Renal pelvis (tissue), 4 donors: ENCODE results near the gene IDUA. TPM values are rescaled to one million over a fixed set of nuclear protein-coding genes. Genes with fewer than 3 reads are reported as not detected.

Experiments used
- DNase-seq: peaks from one replicate; pipeline ENCODE4 v3.0.0-alpha.2; 2013
- polyA plus RNA-seq, 3 donors: library from polyadenylated mRNA; unstranded; fragments of 120-200 nt; gene quantifications; one replicate each; pipeline ENCODE4 v1.2.1, GENCODE V29; 2013; ENCODE audit not compliant: insufficient read length in 3 of 3

The IDUA gene
- polyA plus RNA-seq, 3 donors, result 17.2 to 19.8 (median 19.0) TPM

DNA sequence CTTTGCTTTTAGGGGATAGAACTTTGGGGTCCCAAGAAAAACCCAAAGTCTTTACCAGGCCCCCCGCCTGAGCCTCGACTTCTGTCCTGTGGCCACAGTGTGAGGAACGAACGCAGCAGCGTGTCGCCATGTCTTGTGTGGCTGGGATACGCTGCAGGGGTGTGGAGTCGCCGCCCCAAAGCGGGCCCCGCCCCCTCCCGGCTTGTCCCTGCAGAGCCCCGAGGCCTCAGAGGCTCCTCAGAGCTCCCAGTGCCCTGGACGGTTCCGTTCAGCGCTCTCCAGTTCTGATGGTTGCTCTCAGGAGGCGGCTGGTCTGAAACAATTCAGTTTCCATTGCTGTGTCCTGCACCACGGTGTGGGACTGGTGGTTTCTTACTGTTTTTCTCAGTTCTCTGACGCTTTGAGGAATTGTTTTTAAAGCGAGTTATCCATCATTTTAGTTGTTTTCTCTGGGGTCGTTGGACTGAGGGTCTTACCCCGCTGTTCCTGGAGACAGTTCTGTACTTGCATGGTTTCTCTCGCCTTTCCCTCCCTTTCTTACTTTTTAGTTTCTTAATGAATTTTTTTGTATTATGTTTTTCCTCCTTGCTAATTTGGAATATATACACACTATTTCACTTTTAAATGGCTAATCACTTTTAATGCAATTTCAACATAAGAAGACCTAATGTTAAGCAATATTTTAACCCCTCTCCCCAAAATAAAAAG is 1.6 kb upstream of the IDUA start:
- DNase-seq, result no peak

GRCh38 chr4:986428-986878 is 391 bp upstream of the IDUA start:
- DNase-seq, result no peak

GRCh38 chr4:987624-988513 is 1.0 kb downstream of the IDUA start:
- no peak for DNase-seq

DNA sequence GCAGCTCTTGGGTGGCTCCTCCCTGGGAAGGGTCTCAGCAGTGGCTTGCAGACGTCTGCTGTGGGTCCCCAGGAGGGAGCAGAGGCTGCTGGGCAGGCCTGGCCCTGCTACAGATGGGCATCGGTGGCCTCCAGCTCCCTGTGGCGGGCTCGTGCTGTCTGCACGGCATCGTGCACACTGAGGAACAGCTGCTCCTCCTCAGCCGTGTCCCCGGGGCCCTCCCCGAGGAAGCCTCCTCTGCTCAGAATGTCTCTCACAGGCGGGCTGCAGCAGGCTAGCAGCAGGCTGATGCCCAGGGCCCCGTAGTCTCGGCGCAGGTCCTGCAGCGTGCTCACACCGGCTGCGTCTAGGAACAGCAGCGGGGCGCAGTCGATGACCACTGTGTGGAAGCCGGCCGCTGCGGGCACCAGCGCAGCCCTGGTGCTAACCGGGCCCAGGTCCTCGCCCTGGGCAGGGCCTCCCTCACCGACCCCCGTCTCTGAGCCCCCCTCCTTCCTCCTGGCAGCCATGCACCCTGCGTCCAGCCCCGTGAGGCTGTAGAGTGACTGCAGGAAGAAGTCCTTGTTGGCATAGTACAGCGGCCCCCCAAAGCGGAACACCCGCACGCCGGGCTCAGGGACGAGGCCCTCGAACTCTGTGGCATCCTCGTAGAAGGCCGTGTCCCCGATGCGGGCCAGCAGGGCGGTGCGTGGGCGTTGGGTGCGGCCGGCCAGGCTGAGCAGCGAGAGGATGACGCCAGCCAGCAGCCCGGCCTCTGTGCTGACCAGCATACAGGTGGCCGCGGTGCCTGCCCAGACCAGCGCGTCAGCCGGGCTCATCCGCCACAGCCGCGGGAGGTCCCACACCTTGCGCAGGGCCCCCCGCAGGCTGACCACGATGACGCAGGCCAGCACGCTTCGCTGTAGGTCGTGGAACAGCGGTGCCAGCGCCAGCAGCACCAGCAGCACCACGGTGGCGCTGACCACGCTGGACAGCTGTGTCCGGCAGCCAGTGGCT is 2.2 kb downstream of the IDUA start:
- no peak for DNase-seq

DNA sequence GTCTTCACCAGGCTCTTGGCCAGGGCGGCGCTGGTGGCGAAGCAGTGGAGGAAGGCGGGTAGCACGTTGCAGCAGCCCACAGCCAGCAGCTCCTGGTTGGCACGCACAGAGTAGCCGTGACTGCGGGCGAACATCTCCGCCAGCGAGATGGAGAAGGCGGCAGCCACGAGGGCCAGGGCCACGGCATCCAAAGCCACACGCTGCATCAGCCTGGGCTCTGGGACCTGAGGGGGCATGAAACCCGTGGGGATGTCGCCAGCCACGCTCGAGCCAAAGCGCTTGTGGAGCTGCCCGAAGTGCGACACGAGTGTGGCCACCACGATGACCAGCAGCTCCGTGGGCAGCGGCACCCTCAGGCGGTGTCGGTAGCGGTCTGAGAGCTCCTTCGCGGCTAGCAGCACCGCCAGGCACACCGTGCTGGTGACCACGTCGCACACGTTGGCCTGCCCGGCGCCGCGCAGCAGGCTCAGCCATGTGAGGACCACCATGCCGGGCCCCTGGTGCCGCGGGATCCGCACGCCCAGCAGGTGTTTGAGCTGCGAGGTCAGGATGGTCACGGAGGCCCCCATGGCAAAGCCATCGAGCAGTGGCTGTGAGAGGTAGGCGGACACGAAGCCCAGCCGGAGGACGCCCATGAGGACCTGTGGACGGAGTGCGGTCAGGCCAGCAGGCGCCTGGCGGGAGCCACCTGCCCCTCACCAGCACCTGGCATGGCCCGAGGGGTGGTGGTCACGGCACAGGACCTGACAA is 3.1 kb downstream of the IDUA start:
- DNase-seq, result no peak

GRCh38 chr4:990746-991367 is 4.0 kb downstream of the IDUA start:
- no peak for DNase-seq

DNA sequence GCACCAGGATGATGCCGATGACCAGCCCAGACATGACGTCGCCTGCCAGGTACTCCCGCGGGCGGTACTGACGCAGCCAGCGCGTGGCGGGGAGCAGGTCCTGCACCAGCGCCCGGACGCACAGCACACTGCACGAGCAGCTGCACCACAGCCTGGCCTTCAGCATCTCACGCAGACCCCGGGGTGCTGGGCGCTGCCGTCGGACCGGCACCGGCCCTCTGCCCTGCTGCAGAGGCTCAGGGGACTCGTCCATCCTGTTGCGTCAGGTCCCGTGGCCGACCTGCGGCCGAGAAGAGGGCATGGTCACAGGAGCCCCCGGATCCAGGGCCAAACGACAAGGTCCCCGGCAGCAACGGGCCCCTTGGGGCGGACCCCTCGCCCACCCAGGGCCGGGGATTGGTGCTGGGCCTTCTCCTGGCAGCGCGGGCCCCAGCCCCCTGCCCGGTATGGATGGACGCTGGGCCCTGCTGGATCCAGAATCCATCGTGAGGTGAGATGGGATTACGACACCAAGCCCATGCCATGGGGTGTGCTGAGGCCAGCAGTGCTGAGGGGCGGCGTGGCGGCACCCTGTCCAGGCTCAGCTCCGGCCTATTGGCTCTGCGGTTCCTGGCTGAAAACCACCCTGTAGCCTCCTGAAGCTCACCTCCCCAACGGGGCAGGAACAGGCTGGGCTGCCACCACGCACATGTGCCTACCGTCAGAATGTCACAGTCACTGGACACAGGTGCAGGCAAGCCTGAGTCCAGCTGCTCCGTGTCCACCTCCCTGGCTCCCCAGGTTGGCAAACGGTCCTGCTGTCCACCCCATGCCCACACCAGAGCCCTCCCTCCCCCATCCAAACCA is 4.8 kb downstream of the IDUA start:
- DNase-seq, result no peak

DNA sequence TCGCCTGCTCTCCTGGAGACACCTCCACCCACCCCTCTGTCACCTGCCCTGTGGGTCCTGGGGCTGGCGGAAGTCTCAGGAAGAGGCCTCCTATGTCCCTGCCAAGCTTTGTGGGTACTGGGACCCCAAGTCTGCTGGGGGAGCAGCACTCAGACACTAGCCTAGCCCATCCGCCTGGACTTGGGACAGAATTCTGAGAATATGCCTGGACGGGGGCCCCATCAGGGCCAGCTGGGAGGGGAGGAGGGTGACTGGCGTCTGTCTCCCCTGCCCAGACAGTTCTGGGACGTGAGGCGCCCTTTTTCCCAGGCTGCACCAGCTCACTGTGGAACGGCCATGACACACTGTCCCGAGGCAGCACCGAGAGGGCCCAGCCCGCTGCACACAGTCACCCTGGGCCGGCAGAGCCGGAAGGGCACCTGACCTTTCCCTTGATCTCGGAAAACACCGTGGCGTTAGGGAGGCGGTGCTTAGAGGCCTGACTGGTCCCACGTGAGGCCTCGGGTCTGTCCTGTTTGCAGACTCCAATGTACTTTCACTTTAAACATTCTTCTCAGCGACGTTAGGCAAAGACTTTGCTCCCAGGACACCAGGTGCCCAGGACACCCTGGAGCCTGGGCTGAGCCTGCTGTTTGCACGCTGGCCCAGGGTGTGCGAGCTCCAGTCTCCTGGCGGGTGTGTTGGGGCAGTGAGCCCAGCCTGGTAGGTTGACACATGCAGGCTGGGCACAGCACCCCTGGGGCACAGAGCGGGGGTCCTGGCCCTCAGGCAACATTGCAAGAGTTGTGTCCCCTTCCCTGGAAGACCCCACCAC is 5.7 kb downstream of the IDUA start:
- no peak for DNase-seq

DNA sequence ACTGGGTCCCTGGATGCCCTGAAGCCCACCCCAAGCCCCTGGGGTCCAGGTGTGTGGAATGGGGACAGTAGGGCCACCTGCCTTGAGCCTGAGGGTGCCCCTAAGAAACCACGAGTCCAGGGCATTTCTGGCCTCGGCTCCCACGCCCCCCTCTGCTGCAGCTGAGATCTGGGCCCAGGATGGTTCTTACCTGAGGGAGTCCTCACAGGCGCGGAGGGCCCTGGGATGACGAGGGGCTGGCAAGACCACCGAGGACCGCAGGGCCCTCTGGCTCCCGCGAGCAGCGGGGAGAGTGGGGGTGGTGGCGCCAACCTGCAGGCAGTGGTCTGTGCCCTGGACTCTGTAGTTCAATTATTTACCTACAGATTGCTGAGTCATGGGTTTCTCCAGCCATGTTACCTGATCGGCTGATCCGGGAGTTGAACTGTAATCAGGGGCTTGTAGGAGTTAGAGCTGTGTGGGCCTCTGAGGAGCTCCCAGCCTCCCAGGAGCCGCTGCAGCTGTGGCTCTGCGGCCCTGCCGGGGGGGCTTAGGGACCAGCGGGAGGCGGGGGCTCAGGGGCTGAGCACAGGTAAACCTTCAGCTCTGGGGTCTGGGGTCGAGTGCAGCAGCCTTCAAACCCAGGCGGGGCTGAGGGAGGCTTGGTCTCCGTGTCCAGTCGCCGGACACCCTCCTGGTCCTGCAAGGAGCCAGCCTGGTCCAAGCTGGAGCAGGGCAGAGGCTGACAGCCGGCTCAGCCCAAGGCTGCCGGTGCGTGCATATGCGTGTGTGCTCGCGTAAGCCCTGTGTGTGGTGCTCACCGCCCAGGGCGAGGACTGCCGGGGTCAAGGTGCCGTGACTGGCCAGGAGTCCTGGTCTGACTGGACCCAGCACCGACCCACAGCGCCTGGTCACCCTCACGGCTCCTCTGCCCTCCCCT is 6.5 kb downstream of the IDUA start, which contains the start of gene SLC26A1:
SLC26A1 (minus strand) TSS at position 294 of the 919 bp plus-strand sequence. CDS start 1,701 bp downstream, outside the sequence.
- no peak for DNase-seq

GRCh38 chr4:995311-996026 is 8.6 kb downstream of the IDUA start:
- DNase-seq, result no peak

GRCh38 chr4:996030-996996 is 9.5 kb downstream of the IDUA start:
- DNase-seq, result no peak

DNA sequence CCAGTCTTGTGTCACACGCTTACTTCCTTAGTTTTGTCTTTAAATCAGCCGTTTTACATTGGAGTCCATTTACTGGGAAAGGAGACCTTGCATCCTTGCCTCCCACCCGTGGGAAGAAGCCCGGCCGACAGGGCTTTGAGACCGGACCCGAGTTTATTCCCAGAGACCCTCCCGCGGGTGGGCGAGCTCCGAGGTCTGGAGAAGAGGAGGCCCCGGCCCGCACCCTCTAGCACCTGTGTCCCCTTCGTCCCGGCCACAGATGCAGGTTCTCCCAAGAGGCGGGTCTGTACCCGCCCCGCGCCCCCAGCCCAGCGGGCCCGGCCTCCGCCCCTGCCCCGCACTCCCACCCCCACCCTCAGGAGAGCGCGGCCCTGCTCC is 10.1 kb downstream of the IDUA start:
- DNase-seq, result no peak

GRCh38 chr4:997375-998071 is 10.7 kb downstream of the IDUA start:
- no peak for DNase-seq

DNA sequence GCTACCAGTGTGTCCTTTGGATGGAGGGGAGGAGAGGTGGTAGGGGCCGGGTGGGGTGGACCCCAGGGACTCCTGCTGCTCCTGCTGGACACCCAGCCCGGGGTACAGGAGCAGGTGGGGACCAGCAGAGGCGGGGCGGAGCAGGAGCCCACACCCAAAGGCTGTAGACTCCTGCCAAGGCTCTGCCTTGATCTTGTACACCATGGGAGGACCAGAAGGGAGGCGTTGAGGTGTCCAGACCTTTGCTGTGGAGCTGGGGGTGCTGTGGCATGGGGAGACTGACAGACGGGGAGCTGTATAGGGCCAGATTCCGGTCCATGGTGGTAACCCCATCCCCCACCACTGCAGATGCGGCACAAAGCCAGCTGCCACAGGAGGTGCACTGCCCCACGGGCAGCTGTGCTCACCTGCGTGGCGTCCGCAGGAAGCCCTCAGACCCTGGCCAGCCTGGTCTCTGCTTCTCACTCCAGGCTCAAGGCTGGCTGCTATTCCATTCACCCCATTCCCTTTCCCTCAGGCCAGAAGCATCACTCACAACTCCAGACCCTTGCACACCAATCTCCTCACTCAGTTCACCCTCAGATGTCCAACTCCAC is 11.3 kb downstream of the IDUA start:
- no peak for DNase-seq
